ENCODE measurements around the gene RGS4.

Gene RGS4

DNA sequence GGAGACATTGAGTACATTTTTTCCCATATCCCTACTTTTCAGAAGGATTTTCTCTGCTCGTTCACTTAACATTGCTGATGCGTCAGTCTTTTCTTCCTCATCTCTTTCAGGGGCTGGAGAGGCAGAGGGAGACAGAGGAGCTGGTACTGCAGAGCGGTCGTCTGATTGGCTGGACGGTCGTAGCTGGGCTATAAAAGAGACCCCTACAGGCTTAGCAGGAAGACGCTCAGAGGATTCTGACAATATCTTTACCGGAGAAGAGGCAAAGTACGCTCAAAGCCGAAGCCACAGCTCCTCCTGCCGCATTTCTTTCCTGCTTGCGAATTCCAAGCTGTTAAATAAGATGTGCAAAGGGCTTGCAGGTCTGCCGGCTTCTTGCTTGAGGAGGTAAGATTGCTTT lies at the start of gene RGS4:
RGS4 (plus strand) TSS at position 220 of the 400 bp plus-strand sequence; CDS start at position 344, 124 bp downstream.
- TF ChIP-seq, protein P1, sequence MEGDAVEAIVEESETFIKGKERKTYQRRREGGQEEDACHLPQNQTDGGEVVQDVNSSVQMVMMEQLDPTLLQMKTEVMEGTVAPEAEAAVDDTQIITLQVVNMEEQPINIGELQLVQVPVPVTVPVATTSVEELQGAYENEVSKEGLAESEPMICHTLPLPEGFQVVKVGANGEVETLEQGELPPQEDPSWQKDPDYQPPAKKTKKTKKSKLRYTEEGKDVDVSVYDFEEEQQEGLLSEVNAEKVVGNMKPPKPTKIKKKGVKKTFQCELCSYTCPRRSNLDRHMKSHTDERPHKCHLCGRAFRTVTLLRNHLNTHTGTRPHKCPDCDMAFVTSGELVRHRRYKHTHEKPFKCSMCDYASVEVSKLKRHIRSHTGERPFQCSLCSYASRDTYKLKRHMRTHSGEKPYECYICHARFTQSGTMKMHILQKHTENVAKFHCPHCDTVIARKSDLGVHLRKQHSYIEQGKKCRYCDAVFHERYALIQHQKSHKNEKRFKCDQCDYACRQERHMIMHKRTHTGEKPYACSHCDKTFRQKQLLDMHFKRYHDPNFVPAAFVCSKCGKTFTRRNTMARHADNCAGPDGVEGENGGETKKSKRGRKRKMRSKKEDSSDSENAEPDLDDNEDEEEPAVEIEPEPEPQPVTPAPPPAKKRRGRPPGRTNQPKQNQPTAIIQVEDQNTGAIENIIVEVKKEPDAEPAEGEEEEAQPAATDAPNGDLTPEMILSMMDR (conservative IDR thresholded peaks at IDR 0.05; ENCODE audit: low read length): peak; percentile 48
- no peak for TF ChIP-seq EZH2phosphoT487 (IDR thresholded peaks at IDR 0.05; ENCODE audit: borderline replicate concordance)
- H3K79me2 ChIP-seq (ENCODE audit: insufficient read depth, low read length): no peaks in the 10 kb centered on the region

DNA sequence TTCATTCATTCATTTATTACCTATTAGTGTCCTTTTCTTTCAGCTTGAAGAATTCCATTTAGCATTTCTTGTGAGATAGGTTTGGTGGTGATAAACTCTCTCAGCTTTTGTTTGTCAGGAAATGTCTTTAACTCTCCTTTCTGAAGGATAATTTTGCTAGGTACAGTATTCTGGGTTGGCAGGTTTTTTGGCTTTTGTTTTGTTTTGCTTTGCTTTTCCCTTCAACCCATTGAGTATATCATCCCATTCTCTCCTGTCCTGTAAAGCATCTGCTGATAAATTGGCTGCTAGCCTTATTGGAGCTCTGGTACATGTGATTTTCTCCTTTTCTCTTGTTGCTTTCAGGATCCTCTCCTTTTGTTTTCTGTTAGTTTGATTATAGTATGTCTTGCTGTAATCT lies 47.0 kb upstream of the RGS4 start:
- H3K79me2 ChIP-seq (ENCODE audit: insufficient read depth, low read length): no peaks in the 10 kb centered on the region

More for the DNA sequence above, at the start of gene RGS4:
- Histone ChIP-seq H3K4me1 (ENCODE audit: insufficient read depth, low read length, poor library complexity, severe bottlenecking) (no peaks in the 10 kb centered on the region), H4K20me1 (ENCODE audit: insufficient read depth, low read length, poor library complexity, severe bottlenecking) (no peaks in the 10 kb centered on the region), H3K9ac (ENCODE audit: low read depth, low read length, poor library complexity, severe bottlenecking) (no peak within 1 kb of the TSS), H3K9me3 (ENCODE audit: insufficient read depth, low read depth, low read length) (no peaks in the 10 kb centered on the region), H3K4me2 (ENCODE audit: low read depth, low read length, poor library complexity, severe bottlenecking) (peak within 1 kb of the TSS; percentile 46), H2AFZ (ENCODE audit: low read length) (peak within 1 kb of the TSS; percentile 32; the same call in 1 of the 2 replicates), H3K9me2 (replicated peaks; ENCODE audit: low read depth, low read length) (no peaks in the 10 kb centered on the region), H3K27me3 (ENCODE audit: insufficient read depth, low read length, poor library complexity, severe bottlenecking) (no peaks in the 10 kb centered on the region), H3F3A (ENCODE audit: low read depth) (no peaks in the 10 kb centered on the region), H3K4me3 (ENCODE audit: low read length, poor library complexity, severe bottlenecking) (peak within 1 kb of the TSS; percentile 45), H3K36me3 (ENCODE audit: insufficient read depth, low read length) (no peaks in the 10 kb centered on the region)

DNA sequence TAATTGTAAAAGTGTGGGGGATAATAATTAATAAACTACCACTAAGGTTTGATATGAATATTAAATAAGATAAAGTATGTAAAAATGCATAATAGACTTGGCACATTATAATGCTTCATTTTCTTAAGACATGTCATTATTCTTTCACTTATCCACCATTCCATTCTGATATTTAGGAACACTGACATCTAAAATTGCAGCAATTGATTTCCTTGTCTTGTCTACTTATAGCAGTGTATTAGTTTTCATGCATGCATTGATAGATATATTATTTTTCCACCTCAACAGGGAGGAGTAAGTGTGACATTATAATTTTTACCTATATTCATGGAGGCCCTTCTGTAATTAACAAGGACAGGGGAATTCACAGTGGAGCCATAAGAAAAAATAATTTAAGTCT lies 41.6 kb upstream of the RGS4 start:
- TF ChIP-seq, protein P1 (conservative IDR thresholded peaks at IDR 0.05; ENCODE audit: low read length): no peak
- no peak for TF ChIP-seq EZH2phosphoT487 (IDR thresholded peaks at IDR 0.05; ENCODE audit: borderline replicate concordance)

More for the DNA sequence above, 47.0 kb upstream of the RGS4 start:
- Histone ChIP-seq H3K9me2 (replicated peaks; ENCODE audit: low read depth, low read length) (no peaks in the 10 kb centered on the region), H4K20me1 (ENCODE audit: insufficient read depth, low read length, poor library complexity, severe bottlenecking) (no peaks in the 10 kb centered on the region), H3K9me3 (ENCODE audit: insufficient read depth, low read depth, low read length) (peaks cover 24% of the 10 kb centered on the region), H2AFZ (ENCODE audit: low read length) (no peak overlapping the region), H3K27me3 (ENCODE audit: insufficient read depth, low read length, poor library complexity, severe bottlenecking) (no peaks in the 10 kb centered on the region), H3K4me2 (ENCODE audit: low read depth, low read length, poor library complexity, severe bottlenecking) (no peak overlapping the region), H3K36me3 (ENCODE audit: insufficient read depth, low read length) (no peaks in the 10 kb centered on the region), H3K9ac (ENCODE audit: low read depth, low read length, poor library complexity, severe bottlenecking) (no peak overlapping the region), H3K4me3 (ENCODE audit: low read length, poor library complexity, severe bottlenecking) (no peak overlapping the region), H3K4me1 (ENCODE audit: insufficient read depth, low read length, poor library complexity, severe bottlenecking) (no peaks in the 10 kb centered on the region), H3F3A (ENCODE audit: low read depth) (no peaks in the 10 kb centered on the region)
- TF ChIP-seq, protein P1 (conservative IDR thresholded peaks at IDR 0.05; ENCODE audit: low read length): no peak

More for the DNA sequence above, 41.6 kb upstream of the RGS4 start:
- Histone ChIP-seq H2AFZ (ENCODE audit: low read length) (no peak overlapping the region), H3K4me3 (ENCODE audit: low read length, poor library complexity, severe bottlenecking) (no peak overlapping the region), H3K79me2 (ENCODE audit: insufficient read depth, low read length) (no peaks in the 10 kb centered on the region), H3K4me2 (ENCODE audit: low read depth, low read length, poor library complexity, severe bottlenecking) (no peak overlapping the region), H3K9ac (ENCODE audit: low read depth, low read length, poor library complexity, severe bottlenecking) (no peak overlapping the region), H3K27me3 (ENCODE audit: insufficient read depth, low read length, poor library complexity, severe bottlenecking) (no peaks in the 10 kb centered on the region), H3K4me1 (ENCODE audit: insufficient read depth, low read length, poor library complexity, severe bottlenecking) (no peaks in the 10 kb centered on the region), H3K9me3 (ENCODE audit: insufficient read depth, low read depth, low read length) (peaks cover 10% of the 10 kb centered on the region), H4K20me1 (ENCODE audit: insufficient read depth, low read length, poor library complexity, severe bottlenecking) (no peaks in the 10 kb centered on the region), H3K36me3 (ENCODE audit: insufficient read depth, low read length) (no peaks in the 10 kb centered on the region), H3K9me2 (replicated peaks; ENCODE audit: low read depth, low read length) (no peaks in the 10 kb centered on the region), H3F3A (ENCODE audit: low read depth) (no peaks in the 10 kb centered on the region)
